ENCODE data around the gene KIF5A.
A peak's percentile ranks its signal among the peaks of the same experiment; 100 is the strongest.
"Not testable (repeated sequence)": the region's sequence is repeated elsewhere in the genome, so short reads cannot be mapped to it uniquely, and the experiment has no call there.

The KIF5A gene

GRCh38 chr12:57617942-57618341, 68.1 kb downstream of the KIF5A start:
- no peak for DNase-seq (ENCODE audit: low read depth in 2 of 3, low spot score in 1 of 3)

GRCh38 chr12:57618431-57618830, 68.6 kb downstream of the KIF5A start:
- DNase-seq (ENCODE audit: low read depth in 2 of 3, low spot score in 1 of 3): not testable (repeated sequence)

- DNase-seq (ENCODE audit: low read depth in 2 of 3, low spot score in 1 of 3): no peak
Observed at GRCh38 chr12:57618966-57619433, 69.2 kb downstream of the KIF5A start.

- no peak for DNase-seq (ENCODE audit: low read depth in 2 of 3, low spot score in 1 of 3)
Observed at GRCh38 chr12:57619434-57620244, 69.8 kb downstream of the KIF5A start.

GRCh38 chr12:57620245-57620935, 70.5 kb downstream of the KIF5A start:
- no peak for DNase-seq (ENCODE audit: low read depth in 2 of 3, low spot score in 1 of 3)

- DNase-seq (ENCODE audit: low read depth in 2 of 3, low spot score in 1 of 3): no peak
Observed at GRCh38 chr12:57620936-57621496, 71.2 kb downstream of the KIF5A start.

- peak in 1 of 3 donors; percentile 57 for DNase-seq (ENCODE audit: low read depth in 2 of 3, low spot score in 1 of 3)
Observed at GRCh38 chr12:57621497-57622292, 71.9 kb downstream of the KIF5A start.

- DNase-seq (ENCODE audit: low read depth in 2 of 3, low spot score in 1 of 3): no peak
Observed at GRCh38 chr12:57622293-57623245, 72.7 kb downstream of the KIF5A start.

- DNase-seq (ENCODE audit: low read depth in 2 of 3, low spot score in 1 of 3): no peak
Observed at GRCh38 chr12:57623385-57623784, 73.5 kb downstream of the KIF5A start.

- DNase-seq (ENCODE audit: low read depth in 2 of 3, low spot score in 1 of 3): no peak
Observed at GRCh38 chr12:57623811-57624390, 74.1 kb downstream of the KIF5A start.

- DNase-seq (ENCODE audit: low read depth in 2 of 3, low spot score in 1 of 3): no peak
Observed at GRCh38 chr12:57624441-57625220, 74.8 kb downstream of the KIF5A start.

- DNase-seq (ENCODE audit: low read depth in 2 of 3, low spot score in 1 of 3): no peak
Observed at GRCh38 chr12:57625261-57626032, 75.6 kb downstream of the KIF5A start.

GRCh38 chr12:57626111-57626920, 76.5 kb downstream of the KIF5A start:
- no peak for DNase-seq (ENCODE audit: low read depth in 2 of 3, low spot score in 1 of 3)

- no peak for DNase-seq (ENCODE audit: low read depth in 2 of 3, low spot score in 1 of 3)
Observed at GRCh38 chr12:57626921-57627445, 77.1 kb downstream of the KIF5A start.

GRCh38 chr12:57627501-57628279, 77.8 kb downstream of the KIF5A start:
- DNase-seq (ENCODE audit: low read depth in 2 of 3, low spot score in 1 of 3): no peak

Measured in stimulated activated CD4-positive, alpha-beta T cell treated with anti-CD3 and anti-CD28 coated beads, Interleukin-12 subunit alpha, Interleukin-12 subunit beta, amount 100 ng/mL, for 48 hours (primary cell).